IMR-90 (cell line): ENCODE data around the gene LYRM7. TPM values are rescaled to one million over a fixed set of nuclear protein-coding genes. Genes with fewer than 3 reads are reported as not detected.

Experiments used
- ATAC-seq: fragments of 200-7000 bp; cut with Tn5 transposase; 2 replicates; pipeline ENCODE4 v1.9.1; 2020; ENCODE audit warnings: low read depth, mild to moderate bottlenecking, moderate library complexity
- BruUV-seq: library from RNA; stranded (reverse); fragments of 400-500 nt; replicated peaks from 2 replicates; lab custom pipeline; 2021; lab: Mats Ljungman, UMichigan
- CTCF ChIA-PET: fragments of 300-600 bp; formaldehyde crosslinking; extraction: SDS; loops from one replicate; lab custom pipeline; 2021; ENCODE audit warnings: antibody characterized with exemption; lab: Yijun Ruan, JAX
- POLR2A ChIA-PET: fragments of 300-600 bp; sonication (Branson Sonifier 250); formaldehyde crosslinking; loops from one replicate; lab custom pipeline; 2022; ENCODE audit warnings: antibody characterized with exemption; ENCODE audit not compliant: unreplicated experiment; lab: Charles Lee
- DNase-seq: peaks from one replicate; pipeline ENCODE4 v3.0.0; 2013
- H2AFZ ChIP-seq: replicated peaks from 2 replicates; pipeline ENCODE3; 2013; ENCODE audit warnings: low read length, mild to moderate bottlenecking; ENCODE audit not compliant: poor library complexity
- H2AK5ac ChIP-seq: 2 replicates; pipeline ENCODE4 v1.6.1; 2013; ENCODE audit warnings: low read depth, low read length, inconsistent platforms
- H2AK9ac ChIP-seq: replicated peaks from 2 replicates; pipeline ENCODE3; 2013; ENCODE audit warnings: mild to moderate bottlenecking, low read depth, low read length, moderate library complexity; ENCODE audit not compliant: poor library complexity
- H2BK120ac ChIP-seq: 2 replicates; pipeline ENCODE4 v1.6.1; 2013; ENCODE audit warnings: low read depth, low read length, inconsistent platforms
- H2BK15ac ChIP-seq: 3 replicates; pipeline ENCODE4 v1.6.1; 2013; ENCODE audit warnings: low read depth, low read length, inconsistent platforms
- H2BK20ac ChIP-seq: 2 replicates; pipeline ENCODE4 v1.6.1; 2013; ENCODE audit warnings: low read depth, mild to moderate bottlenecking, inconsistent platforms, low read length, moderate library complexity
- H2BK5ac ChIP-seq: 2 replicates; pipeline ENCODE4 v1.6.1; 2013; ENCODE audit warnings: mild to moderate bottlenecking, low read depth, low read length, inconsistent platforms; ENCODE audit not compliant: poor library complexity, severe bottlenecking
- H3K14ac ChIP-seq: replicated peaks from 2 replicates; pipeline ENCODE4 v1.6.1; 2013; ENCODE audit warnings: low read depth, low read length, inconsistent platforms
- H3K18ac ChIP-seq: 2 replicates; pipeline ENCODE4 v1.6.1; 2013; ENCODE audit warnings: low read depth, low read length, control low read depth
- H3K23ac ChIP-seq: 2 replicates; pipeline ENCODE4 v1.6.1; 2013; ENCODE audit warnings: low read depth, low read length, inconsistent platforms
- H3K27ac ChIP-seq: 2 replicates; pipeline ENCODE4 v1.5.1; 2013; ENCODE audit warnings: mild to moderate bottlenecking, control low read depth, low read length; ENCODE audit not compliant: insufficient read depth
- H3K27me3 ChIP-seq: 2 replicates; pipeline ENCODE4 v1.6.1; 2013; ENCODE audit warnings: low read length; ENCODE audit not compliant: control insufficient read depth, insufficient read depth
- H3K36me3 ChIP-seq: 2 replicates; pipeline ENCODE4 v1.6.1; 2013; ENCODE audit warnings: low read length, mixed read lengths; ENCODE audit not compliant: control insufficient read depth, insufficient read depth
- H3K4ac ChIP-seq: 2 replicates; pipeline ENCODE4 v1.6.1; 2013; ENCODE audit warnings: low read depth, low read length, inconsistent platforms
- H3K4me1 ChIP-seq: 2 replicates; pipeline ENCODE4 v1.6.1; 2013; ENCODE audit warnings: low read length, mixed read lengths; ENCODE audit not compliant: control insufficient read depth, insufficient read depth
- H3K4me2 ChIP-seq: 2 replicates; pipeline ENCODE4 v1.6.1; 2013; ENCODE audit warnings: low read depth, mild to moderate bottlenecking, control low read depth, low read length, moderate library complexity
- H3K4me3 ChIP-seq: 2 replicates; pipeline ENCODE4 v1.5.1; 2013; ENCODE audit warnings: low read depth, mild to moderate bottlenecking, control low read depth, low read length, moderate library complexity; ENCODE audit not compliant: insufficient read depth
- H3K56ac ChIP-seq: 2 replicates; pipeline ENCODE4 v1.6.1; 2013; ENCODE audit warnings: low read length, inconsistent platforms; ENCODE audit not compliant: insufficient read depth; ENCODE audit errors: extremely low read depth
- H3K79me1 ChIP-seq, 2 experiments: 2 replicates each; pipeline ENCODE4 v1.6.1; 2013; ENCODE audit warnings: low read length in 2 of 2, inconsistent platforms in 1 of 2, low read depth in 1 of 2
- H3K9ac ChIP-seq: 2 replicates; pipeline ENCODE4 v1.6.1; 2013; ENCODE audit warnings: low read depth, low read length, control low read depth
- H3K9me1 ChIP-seq: 2 replicates; pipeline ENCODE4 v1.6.1; 2013; ENCODE audit warnings: low read length, inconsistent platforms; ENCODE audit not compliant: insufficient read depth
- H3K9me3 ChIP-seq: 2 replicates; pipeline ENCODE4 v1.6.1; 2013; ENCODE audit warnings: low read length; ENCODE audit not compliant: control insufficient read depth, insufficient read depth
- H4K20me1 ChIP-seq: 2 replicates; pipeline ENCODE4 v1.6.1; 2013; ENCODE audit warnings: low read length, inconsistent platforms; ENCODE audit not compliant: insufficient read depth
- H4K5ac ChIP-seq: 2 replicates; pipeline ENCODE4 v1.6.1; 2013; ENCODE audit warnings: mild to moderate bottlenecking, low read depth, low read length, control low read depth
- H4K8ac ChIP-seq, 2 experiments: 2 replicates each; pipeline ENCODE4 v1.6.1; 2013; ENCODE audit warnings: low read depth in 2 of 2, low read length in 2 of 2, control low read depth in 1 of 2, inconsistent platforms in 1 of 2
- H4K91ac ChIP-seq: 2 replicates; pipeline ENCODE4 v1.6.1; 2013; ENCODE audit warnings: low read depth, low read length, inconsistent platforms; ENCODE audit not compliant: insufficient read depth
- BHLHE40 ChIP-seq: fragments of 150-350 bp; IDR thresholded peaks from 2 replicates; pipeline ENCODE4 v1.6.1; 2016; ENCODE audit warnings: mild to moderate bottlenecking, low read depth, low read length
- CEBPB ChIP-seq: IDR thresholded peaks from 2 replicates; pipeline ENCODE4 v1.6.1; 2012; ENCODE audit warnings: low read depth, low read length, improper control_type of control experiment
- FOS ChIP-seq: fragments of 150-350 bp; IDR thresholded peaks from 2 replicates; pipeline ENCODE4 v1.6.1; 2016; ENCODE audit warnings: low read depth, low read length
- MAZ ChIP-seq: IDR thresholded peaks from 2 replicates; pipeline ENCODE4 v1.6.1; 2012; ENCODE audit warnings: low read depth, mild to moderate bottlenecking, low read length, improper control_type of control experiment, moderate library complexity, borderline replicate concordance
- dilution Hi-C: fragments of 300-500 bp; cut with HindIII; formaldehyde crosslinking; loops from one replicate; pipeline ENCODE4 v1.14.3; 2018; ENCODE audit warnings: low sequenced_read_pairs; ENCODE audit not compliant: unreplicated experiment
- in situ Hi-C: fragments of 300-500 bp; cut with MboI; formaldehyde crosslinking; loops from 3 replicates; pipeline ENCODE4 v1.14.3; 2019; ENCODE audit warnings: low sequenced_read_pairs, inconsistent platforms, mixed read lengths
- intact Hi-C: fragments of 100-400 bp; cut with micrococcal nuclease; formaldehyde crosslinking; loops from 2 replicates; pipeline ENCODE4 v1.10.0; 2022
- polyA plus RNA-seq, 3 experiments: library from polyadenylated mRNA; depleted of rRNA; stranded (reverse); fragments of >200 nt; gene quantifications; 2 replicates each; pipeline ENCODE4 v1.2.3, GENCODE V29; 2012; ENCODE audit warnings: low replicate concordance in 1 of 3
- total RNA-seq: library from RNA; depleted of rRNA; stranded (reverse); fragments of >200 nt; gene quantifications from 2 replicates; pipeline ENCODE4 v1.2.3, GENCODE V29; 2012
- TF ChIP-seq, protein P1 (sequence below): fragments of 150-350 bp; IDR thresholded peaks from 2 replicates; pipeline ENCODE4 v1.6.1; 2016; ENCODE audit warnings: low read depth, mild to moderate bottlenecking, low read length, moderate library complexity, borderline replicate concordance

Gene LYRM7
- total and polyA plus RNA-seq, 2 of the 4 experiments (the other 2 are of a cell fraction), result 2.5 to 3.4 TPM

- POLR2A ChIA-PET, result no interaction called here
- DNase-seq (peak; percentile 97), ATAC-seq (peak; percentile 98)
- TF ChIP-seq BHLHE40, result peak; percentile 33; the same call in 1 of the 2 replicates
- TF ChIP-seq CEBPB, result peak; percentile 55
- TF ChIP-seq, protein P1, sequence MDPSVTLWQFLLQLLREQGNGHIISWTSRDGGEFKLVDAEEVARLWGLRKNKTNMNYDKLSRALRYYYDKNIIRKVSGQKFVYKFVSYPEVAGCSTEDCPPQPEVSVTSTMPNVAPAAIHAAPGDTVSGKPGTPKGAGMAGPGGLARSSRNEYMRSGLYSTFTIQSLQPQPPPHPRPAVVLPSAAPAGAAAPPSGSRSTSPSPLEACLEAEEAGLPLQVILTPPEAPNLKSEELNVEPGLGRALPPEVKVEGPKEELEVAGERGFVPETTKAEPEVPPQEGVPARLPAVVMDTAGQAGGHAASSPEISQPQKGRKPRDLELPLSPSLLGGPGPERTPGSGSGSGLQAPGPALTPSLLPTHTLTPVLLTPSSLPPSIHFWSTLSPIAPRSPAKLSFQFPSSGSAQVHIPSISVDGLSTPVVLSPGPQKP, result no peak
- TF ChIP-seq FOS, result peak; percentile 86
- no peak for TF ChIP-seq MAZ
- no peaks in the 10 kb centered on the region for H3K9me1 ChIP-seq
- H3K9ac ChIP-seq, result no peak overlapping the region
- no peaks in the 10 kb centered on the region for H3K4me1 ChIP-seq
- no peaks in the 10 kb centered on the region; the same call in 1 of the 2 replicates for H4K20me1 ChIP-seq
- in situ Hi-C loops (no loop called here), dilution Hi-C loops (no loop called here), intact Hi-C loops (no loop called here)
- H3K4ac ChIP-seq, result no peak overlapping the region
- H3K9me3 ChIP-seq, result peaks cover 2% of the 10 kb centered on the region; the same call in 1 of the 2 replicates
- CTCF ChIA-PET, result no interaction called here
- no peak overlapping the region for H4K5ac ChIP-seq
- no peak overlapping the region for H3K14ac ChIP-seq
- H3K27ac ChIP-seq, result peak overlapping the region; percentile 17; the same call in 1 of the 2 replicates
- no peak overlapping the region for H3K56ac ChIP-seq
- peak overlapping the region; percentile 3; the same call in 1 of the 2 replicates for H2BK120ac ChIP-seq
- H2BK15ac ChIP-seq, result no peak overlapping the region
- H2BK5ac ChIP-seq, result peak overlapping the region; percentile 70
- no peak overlapping the region for H3K4me3 ChIP-seq
- H2AK9ac ChIP-seq, result no peak overlapping the region
- H4K8ac ChIP-seq, result no peak overlapping the region
- BruUV-seq, result no TSS peak
- H2BK20ac ChIP-seq, result peak overlapping the region; percentile 5; the same call in 1 of the 2 replicates
- H3K4me2 ChIP-seq, result peak overlapping the region; percentile 4; the same call in 1 of the 2 replicates
- H2AK5ac ChIP-seq, result no peak overlapping the region
- H3K23ac ChIP-seq, result no peak overlapping the region
- H3K27me3 ChIP-seq, result no peaks in the 10 kb centered on the region
- no peak overlapping the region for H2AFZ ChIP-seq
- no peaks in the 10 kb centered on the region for H3K79me1 ChIP-seq
- no peak overlapping the region for H4K91ac ChIP-seq
- no peaks in the 10 kb centered on the region for H3K36me3 ChIP-seq
- no peak overlapping the region for H3K18ac ChIP-seq
These were observed 72.0 kb downstream of the LYRM7 start for GRCh38 chr5:131242728-131243255.
